AG20443 (cell line): ENCODE data around the gene CDH3.
"Not testable (repeated sequence)": the region's sequence is repeated elsewhere in the genome, so short reads cannot be mapped to it uniquely, and the experiment has no call there.

Source experiments
- DNase-seq: peaks from one replicate; pipeline ENCODE4 v3.0.0; 2012; ENCODE audit warnings: low spot score, mixed read lengths

The CDH3 gene

GRCh38 chr16:68704232-68704867 lies 59.2 kb downstream of the CDH3 start:
- DNase-seq: peak; percentile 85

- DNase-seq: peak; percentile 62
These were observed 62.4 kb downstream of the CDH3 start for GRCh38 chr16:68707340-68708152.

GRCh38 chr16:68710211-68710610 lies 65.1 kb downstream of the CDH3 start:
- DNase-seq: no peak

GRCh38 chr16:68711421-68712139 lies 66.5 kb downstream of the CDH3 start:
- no peak for DNase-seq

GRCh38 chr16:68713361-68713760 lies 68.3 kb downstream of the CDH3 start:
- no peak for DNase-seq

- DNase-seq: no peak
These were observed 70.4 kb downstream of the CDH3 start for GRCh38 chr16:68715471-68715870.

GRCh38 chr16:68716516-68716915 lies 71.4 kb downstream of the CDH3 start:
- DNase-seq: not testable (repeated sequence)

- DNase-seq: no peak
These were observed 72.6 kb downstream of the CDH3 start for GRCh38 chr16:68717684-68718083.

- no peak for DNase-seq
These were observed 73.5 kb downstream of the CDH3 start for GRCh38 chr16:68718590-68718989.

- no peak for DNase-seq
These were observed 74.9 kb downstream of the CDH3 start for GRCh38 chr16:68719993-68720489.

- DNase-seq: no peak
These were observed 77.3 kb downstream of the CDH3 start for GRCh38 chr16:68722119-68723024.

GRCh38 chr16:68724797-68725196 lies 79.7 kb downstream of the CDH3 start:
- DNase-seq: no peak

- DNase-seq: no peak
These were observed 83.4 kb downstream of the CDH3 start for GRCh38 chr16:68728523-68728922.

- no peak for DNase-seq
These were observed 86.5 kb downstream of the CDH3 start for GRCh38 chr16:68731637-68732036.

GRCh38 chr16:68732042-68732680 lies 87.1 kb downstream of the CDH3 start:
- DNase-seq: no peak

GRCh38 chr16:68732741-68733399 lies 87.8 kb downstream of the CDH3 start:
- no peak for DNase-seq

GRCh38 chr16:68733570-68733969 lies 88.5 kb downstream of the CDH3 start:
- DNase-seq: no peak

- DNase-seq: no peak
These were observed 89.7 kb downstream of the CDH3 start for GRCh38 chr16:68734782-68735181.

- no peak for DNase-seq
These were observed 91.5 kb downstream of the CDH3 start for GRCh38 chr16:68736561-68736960.

GRCh38 chr16:68737046-68737729 lies 92.1 kb downstream of the CDH3 start, which contains the start of gene CDH1:
Gene CDH1 (plus strand): TSS chr16:68737292. CDS start chr16:68737416, 124 bp downstream.
- peak; percentile 36 for DNase-seq
